ENCODE results near the gene PEAK1.

The PEAK1 gene

GRCh38 chr15:77239882-77240608 lies 179.9 kb downstream of the PEAK1 start:
- no peaks in the 10 kb centered on the region for H3K9me3 ChIP-seq
- H3K4me3 ChIP-seq: no peak overlapping the region
- no peaks in the 10 kb centered on the region for H3K4me1 ChIP-seq
- TF ChIP-seq, protein P1, sequence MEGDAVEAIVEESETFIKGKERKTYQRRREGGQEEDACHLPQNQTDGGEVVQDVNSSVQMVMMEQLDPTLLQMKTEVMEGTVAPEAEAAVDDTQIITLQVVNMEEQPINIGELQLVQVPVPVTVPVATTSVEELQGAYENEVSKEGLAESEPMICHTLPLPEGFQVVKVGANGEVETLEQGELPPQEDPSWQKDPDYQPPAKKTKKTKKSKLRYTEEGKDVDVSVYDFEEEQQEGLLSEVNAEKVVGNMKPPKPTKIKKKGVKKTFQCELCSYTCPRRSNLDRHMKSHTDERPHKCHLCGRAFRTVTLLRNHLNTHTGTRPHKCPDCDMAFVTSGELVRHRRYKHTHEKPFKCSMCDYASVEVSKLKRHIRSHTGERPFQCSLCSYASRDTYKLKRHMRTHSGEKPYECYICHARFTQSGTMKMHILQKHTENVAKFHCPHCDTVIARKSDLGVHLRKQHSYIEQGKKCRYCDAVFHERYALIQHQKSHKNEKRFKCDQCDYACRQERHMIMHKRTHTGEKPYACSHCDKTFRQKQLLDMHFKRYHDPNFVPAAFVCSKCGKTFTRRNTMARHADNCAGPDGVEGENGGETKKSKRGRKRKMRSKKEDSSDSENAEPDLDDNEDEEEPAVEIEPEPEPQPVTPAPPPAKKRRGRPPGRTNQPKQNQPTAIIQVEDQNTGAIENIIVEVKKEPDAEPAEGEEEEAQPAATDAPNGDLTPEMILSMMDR (IDR thresholded peaks at IDR 0.05): no peak
- no peaks in the 10 kb centered on the region for H3K27me3 ChIP-seq
- peaks cover 0 to 12% (median 8%) of the 10 kb centered on the region in 3 donors for H3K36me3 ChIP-seq
- intact Hi-C loops (cut with DNase I; ENCODE audit: low total_unique reads): no loop called here
- H3K27ac ChIP-seq: no peak overlapping the region
- no peak for DNase-seq

DNA sequence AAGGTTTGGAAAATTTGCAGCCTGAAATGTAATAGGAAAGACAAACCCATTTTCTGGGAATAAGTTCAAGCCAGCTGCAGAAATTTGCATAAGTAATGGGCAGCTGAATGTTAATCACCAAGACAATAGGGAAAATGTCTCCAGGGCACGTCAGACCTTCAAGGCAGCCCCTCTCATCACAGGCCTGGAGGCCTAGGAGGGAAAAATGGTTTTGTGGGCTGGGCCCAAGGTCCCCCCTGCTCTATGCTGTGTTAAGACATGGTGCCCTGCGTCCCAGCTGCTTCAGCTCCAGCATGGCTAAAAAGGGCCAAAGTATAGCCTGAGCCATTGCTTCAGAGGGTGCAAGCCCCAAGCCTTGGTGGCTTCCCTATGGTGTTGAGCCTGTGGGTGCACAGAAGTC lies 184.3 kb downstream of the PEAK1 start:
- peaks cover 0 to 16% (median 8%) of the 10 kb centered on the region in 3 donors for H3K36me3 ChIP-seq
- H3K4me1 ChIP-seq: no peaks in the 10 kb centered on the region
- no peaks in the 10 kb centered on the region for H3K9me3 ChIP-seq
- TF ChIP-seq, protein P1 (IDR thresholded peaks at IDR 0.05): no peak
- H3K4me3 ChIP-seq: no peak overlapping the region
- no peak for DNase-seq
- no peak overlapping the region for H3K27ac ChIP-seq
- H3K27me3 ChIP-seq: no peaks in the 10 kb centered on the region
- intact Hi-C loops (cut with DNase I; ENCODE audit: low total_unique reads): no loop called here

DNA sequence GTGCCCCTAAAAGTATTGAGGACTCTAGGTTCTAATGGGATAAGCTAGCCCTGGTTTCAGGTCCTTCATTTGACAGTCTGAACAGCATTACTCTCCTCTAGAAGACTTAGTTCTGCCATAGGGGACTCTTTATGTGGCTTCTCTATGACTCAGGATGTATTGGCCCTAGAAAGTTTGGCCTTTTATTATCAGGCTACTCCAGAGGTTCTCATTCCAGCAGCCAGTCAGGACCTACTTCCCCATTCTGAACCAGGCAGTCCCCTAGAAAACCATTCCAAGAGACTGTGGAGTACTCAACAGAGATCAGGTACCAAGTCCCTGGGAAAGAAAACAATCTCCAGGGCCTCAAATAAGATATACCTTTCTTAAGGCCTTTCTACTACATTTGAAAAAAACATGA lies 191.1 kb downstream of the PEAK1 start:
- Histone ChIP-seq H3K4me1 (peaks cover 0 to 7% (median 0%) of the 10 kb centered on the region in 4 donors), H3K27ac (no peak overlapping the region), H3K36me3 (peaks cover 0 to 4% (median 0%) of the 10 kb centered on the region in 3 donors), H3K4me3 (no peak overlapping the region), H3K9me3 (no peaks in the 10 kb centered on the region), H3K27me3 (no peaks in the 10 kb centered on the region)
- intact Hi-C loops (cut with DNase I; ENCODE audit: low total_unique reads): no loop called here
- no peak for DNase-seq
- TF ChIP-seq, protein P1 (IDR thresholded peaks at IDR 0.05): no peak

GRCh38 chr15:77226652-77227051 lies 193.3 kb downstream of the PEAK1 start:
- H3K27ac ChIP-seq: no peak overlapping the region
- intact Hi-C loops (cut with DNase I; ENCODE audit: low total_unique reads): no loop called here

DNA sequence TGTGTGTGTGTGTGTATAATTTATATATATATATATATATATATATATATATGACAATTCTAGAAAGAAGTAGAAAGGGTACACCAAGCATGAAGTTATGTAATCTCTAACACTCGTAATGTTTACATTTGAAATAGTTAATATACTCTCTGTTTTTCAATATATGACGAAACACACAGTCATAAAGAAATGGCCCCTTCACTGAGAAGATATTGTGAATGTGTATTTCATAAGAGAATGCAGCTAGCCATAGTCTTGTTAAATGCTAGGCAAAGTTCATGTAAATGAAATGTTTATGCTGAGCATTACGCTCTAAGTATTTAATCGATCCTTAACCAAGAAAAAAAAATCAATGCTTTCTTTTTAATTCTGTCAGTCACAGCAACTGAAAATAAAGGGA lies 194.3 kb downstream of the PEAK1 start:
- no peaks in the 10 kb centered on the region for H3K9me3 ChIP-seq
- no peak overlapping the region for H3K4me3 ChIP-seq
- no peak for DNase-seq
- H3K27me3 ChIP-seq: no peaks in the 10 kb centered on the region
- intact Hi-C loops (cut with DNase I; ENCODE audit: low total_unique reads): no loop called here
- H3K4me1 ChIP-seq: peaks cover 0 to 7% (median 3%) of the 10 kb centered on the region in 4 donors
- no peaks in the 10 kb centered on the region for H3K36me3 ChIP-seq
- no peak overlapping the region for H3K27ac ChIP-seq
- TF ChIP-seq, protein P1 (IDR thresholded peaks at IDR 0.05): no peak

More at GRCh38 chr15:77226652-77227051, 193.3 kb downstream of the PEAK1 start:
- TF ChIP-seq, protein P1 (IDR thresholded peaks at IDR 0.05): no peak
- no peak overlapping the region for H3K4me3 ChIP-seq
- H3K9me3 ChIP-seq: no peaks in the 10 kb centered on the region
- peaks cover 0 to 7% (median 3%) of the 10 kb centered on the region in 4 donors for H3K4me1 ChIP-seq
- H3K36me3 ChIP-seq: no peaks in the 10 kb centered on the region
- no peaks in the 10 kb centered on the region for H3K27me3 ChIP-seq
- no peak for DNase-seq

Measured in tibial artery (tissue), 4 donors.